ENCODE measurements around the gene NMNAT1. TPM values are rescaled to one million over a fixed set of nuclear protein-coding genes. Genes with fewer than 3 reads are reported as not detected.

Gene NMNAT1
- total RNA-seq, 1 experiment from 2014 or later, result 7.6 TPM

DNA sequence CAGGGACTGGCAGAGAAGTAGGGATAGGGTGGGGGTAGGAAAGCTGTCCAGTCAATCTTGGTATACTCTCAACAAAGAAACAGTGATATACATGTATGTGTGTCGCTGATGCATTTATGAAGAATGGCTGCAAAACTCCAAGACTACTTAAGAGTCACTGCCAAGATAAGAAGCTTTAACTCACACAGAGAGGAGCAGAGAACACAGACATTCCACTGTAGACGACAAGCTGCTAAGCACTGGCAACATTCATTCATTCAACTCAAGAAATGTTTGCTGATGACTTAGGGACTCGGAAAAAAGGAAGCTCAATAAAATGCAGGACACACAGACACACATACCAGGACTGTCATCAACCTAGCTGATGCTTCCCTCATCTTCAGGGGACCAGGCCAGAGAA, 38.7 kb upstream of the NMNAT1 start:
- CTCF ChIA-PET, result interaction anchor here (0.6 kb wide), 1 partner anchor 14 kb away, joined by 13 read pairs; no protein-coding TSS in a partner anchor
- no TSS peak for BruUV-seq (replicated peaks)
- POLR2A ChIA-PET, result interaction anchor here (1.1 kb wide), 1 partner anchor 11 kb away, joined by 5 read pairs; no protein-coding TSS in a partner anchor
- Histone ChIP-seq H3K4me1 (ENCODE audit: control insufficient read depth, insufficient read depth, low read length) (peaks cover 35% of the 10 kb centered on the region), H3K27me3 (ENCODE audit: control insufficient read depth, insufficient read depth, low read length) (no peaks in the 10 kb centered on the region), H3K27ac (ENCODE audit: low read length) (no peak overlapping the region), H3K36me3 (ENCODE audit: control insufficient read depth, insufficient read depth, low read length) (no peaks in the 10 kb centered on the region; the same call in 1 of the 2 replicates), H3K4me3 (ENCODE audit: low read depth in 2 of 2, low read length in 2 of 2) (no peak overlapping the region), H3K9me3 (ENCODE audit: control insufficient read depth, insufficient read depth, low read depth, low read length) (no peaks in the 10 kb centered on the region)
- in situ Hi-C loops (cut with HindIII; ENCODE audit: low pct_unique_long_range_greater_than_20kb, low sequenced_read_pairs) (no loop called here), intact Hi-C loops (cut with micrococcal nuclease; ENCODE audit: unreplicated experiment) (no loop called here)
- no peak for ATAC-seq
- TF ChIP-seq SIN3A (IDR thresholded peaks at IDR 0.05; ENCODE audit: borderline replicate concordance, insufficient read depth, low read depth, low read length) (no peak), POLR2AphosphoS5 (IDR thresholded peaks at IDR 0.05; ENCODE audit: low read depth, low read length) (no peak), TCF7L2 (IDR thresholded peaks at IDR 0.05; ENCODE audit: low read depth, low read length) (no peak), CTCF (IDR thresholded peaks at IDR 0.05) (no peak)
- DNase-seq (ENCODE audit: low read depth, low spot score), result no peak

DNA sequence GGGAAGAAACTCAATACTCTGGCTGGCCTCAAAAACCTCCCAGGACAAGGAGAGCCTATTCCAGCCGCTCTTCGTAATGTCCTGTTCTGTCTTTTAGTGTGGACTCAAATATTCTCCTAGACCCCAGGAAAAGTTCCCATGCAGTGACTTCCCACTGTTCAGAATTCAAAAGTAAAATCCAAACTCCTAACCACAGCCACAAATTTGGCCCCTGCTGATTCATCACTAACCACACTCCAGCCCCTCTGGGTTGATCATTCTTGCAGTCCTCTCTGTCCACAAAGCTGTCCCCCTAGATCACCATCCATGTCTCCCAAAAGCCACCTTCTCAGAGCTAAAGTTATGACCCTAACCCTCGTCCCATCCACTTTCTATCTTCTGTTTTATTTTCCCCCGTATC, 38.3 kb upstream of the NMNAT1 start:
- H3K4me1 ChIP-seq (ENCODE audit: control insufficient read depth, insufficient read depth, low read length), result peaks cover 33% of the 10 kb centered on the region
- in situ Hi-C loops (cut with HindIII; ENCODE audit: low pct_unique_long_range_greater_than_20kb, low sequenced_read_pairs), result no loop called here

More for the DNA sequence above, 38.3 kb upstream of the NMNAT1 start:
- CTCF ChIA-PET, result no interaction called here
- DNase-seq (ENCODE audit: low read depth, low spot score), result no peak
- POLR2A ChIA-PET, result interaction anchor here (1.1 kb wide), 1 partner anchor 12 kb away, joined by 5 read pairs; no protein-coding TSS in a partner anchor
- ATAC-seq, result no peak
- no peaks in the 10 kb centered on the region; the same call in 1 of the 2 replicates for H3K36me3 ChIP-seq (ENCODE audit: control insufficient read depth, insufficient read depth, low read length)
- intact Hi-C loops (cut with micrococcal nuclease; ENCODE audit: unreplicated experiment), result no loop called here
- BruUV-seq (replicated peaks), result no TSS peak
- H3K27me3 ChIP-seq (ENCODE audit: control insufficient read depth, insufficient read depth, low read length), result no peaks in the 10 kb centered on the region
- H3K27ac ChIP-seq (ENCODE audit: low read length), result no peak overlapping the region
- no peaks in the 10 kb centered on the region for H3K9me3 ChIP-seq (ENCODE audit: control insufficient read depth, insufficient read depth, low read depth, low read length)
- TF ChIP-seq POLR2AphosphoS5 (IDR thresholded peaks at IDR 0.05; ENCODE audit: low read depth, low read length) (no peak), SIN3A (IDR thresholded peaks at IDR 0.05; ENCODE audit: borderline replicate concordance, insufficient read depth, low read depth, low read length) (no peak), TCF7L2 (IDR thresholded peaks at IDR 0.05; ENCODE audit: low read depth, low read length) (no peak), CTCF (IDR thresholded peaks at IDR 0.05) (no peak), REST (IDR thresholded peaks at IDR 0.05; ENCODE audit: insufficient read depth in 1 of 2, low read depth in 2 of 2, low read length in 1 of 2) (no peak)
- H3K4me3 ChIP-seq (ENCODE audit: low read depth in 2 of 2, low read length in 2 of 2), result no peak overlapping the region
